Mesothelial cell of epicardium (in vitro differentiated cells): Measurements from ENCODE around the gene NINL. TPM values are rescaled to one million over a fixed set of nuclear protein-coding genes. Genes with fewer than 3 reads are reported as not detected.
A peak's percentile ranks its signal among the peaks of the same experiment; 100 is the strongest.
"Not testable (repeated sequence)": the region's sequence is repeated elsewhere in the genome, so short reads cannot be mapped to it uniquely, and the experiment has no call there.

Experiments used
- DNase-seq, 2 experiments: peaks; one replicate each; pipeline ENCODE4 v3.0.0; 2021; ENCODE audit warnings: low spot score in 2 of 2; ENCODE audit not compliant: unreplicated experiment in 2 of 2
- H3K27ac Mint-ChIP-seq: 2 replicates; pipeline ENCODE4 v1.8.0; 2021; ENCODE audit warnings: mixed read lengths
- H3K27me3 Mint-ChIP-seq: 2 replicates; pipeline ENCODE4 v1.8.0; 2021; ENCODE audit warnings: low read depth, mixed read lengths
- H3K36me3 Mint-ChIP-seq: 2 replicates; pipeline ENCODE4 v1.8.0; 2021; ENCODE audit warnings: mixed read lengths
- H3K4me1 Mint-ChIP-seq: 2 replicates; pipeline ENCODE4 v1.8.0; 2021; ENCODE audit warnings: mixed read lengths
- H3K4me3 Mint-ChIP-seq: 2 replicates; pipeline ENCODE4 v1.8.0; 2021; ENCODE audit warnings: mild to moderate bottlenecking, moderate library complexity, mixed read lengths
- H3K9me3 Mint-ChIP-seq: 2 replicates; pipeline ENCODE4 v1.8.0; 2021; ENCODE audit warnings: mixed read lengths
- CTCF ChIP-seq: fragments of 200-600 bp; sonication (generic); IDR thresholded peaks from one replicate; pipeline ENCODE4 v1.5.0; 2021; ENCODE audit warnings: antibody characterized with exemption; ENCODE audit not compliant: unreplicated experiment
- total RNA-seq: library from RNA; stranded (reverse); gene quantifications from 3 replicates; pipeline ENCODE4 v1.2.1, GENCODE V29; 2021

Gene NINL
- total RNA-seq, 1 donor from 2014 or later: 85.9 TPM

GRCh38 chr20:25586877-25587276 is 1.5 kb upstream of the NINL start:
- Mint-ChIP-seq H3K27ac (no peak overlapping the region), H3K9me3 (no peaks in the 10 kb centered on the region), H3K36me3 (no peaks in the 10 kb centered on the region), H3K27me3 (no peaks in the 10 kb centered on the region), H3K4me3 (no peak overlapping the region), H3K4me1 (peaks cover 23% of the 10 kb centered on the region)
- TF ChIP-seq CTCF: no peak
- no peak for DNase-seq

- H3K27ac Mint-ChIP-seq: peak overlapping the region; percentile 67
- H3K9me3 Mint-ChIP-seq, DNase-seq, H3K36me3 Mint-ChIP-seq, H3K27me3 Mint-ChIP-seq: not testable (repeated sequence)
- peaks cover 45% of the 10 kb centered on the region for H3K4me1 Mint-ChIP-seq
- H3K4me3 Mint-ChIP-seq: peak overlapping the region; percentile 88
Observed at GRCh38 chr20:25583607-25584006, 1.7 kb downstream of the NINL start.

GRCh38 chr20:25580711-25581110 is 4.6 kb downstream of the NINL start:
- Mint-ChIP-seq H3K27me3 (no peaks in the 10 kb centered on the region), H3K9me3 (no peaks in the 10 kb centered on the region), H3K36me3 (peaks cover 10% of the 10 kb centered on the region), H3K4me3 (no peak overlapping the region), H3K4me1 (peaks cover 47% of the 10 kb centered on the region), H3K27ac (peak overlapping the region; percentile 14)
- no peak for DNase-seq
- TF ChIP-seq CTCF: no peak

GRCh38 chr20:25579081-25579770 is 6.1 kb downstream of the NINL start:
- Mint-ChIP-seq H3K4me3 (no peak overlapping the region), H3K27me3 (no peaks in the 10 kb centered on the region), H3K9me3 (no peaks in the 10 kb centered on the region), H3K36me3 (peaks cover 15% of the 10 kb centered on the region), H3K27ac (peak overlapping the region; percentile 76), H3K4me1 (peaks cover 47% of the 10 kb centered on the region)
- no peak for DNase-seq
- no peak for TF ChIP-seq CTCF

- Mint-ChIP-seq H3K27me3 (no peaks in the 10 kb centered on the region), H3K36me3 (peaks cover 29% of the 10 kb centered on the region), H3K4me1 (peaks cover 45% of the 10 kb centered on the region), H3K9me3 (no peaks in the 10 kb centered on the region), H3K4me3 (no peak overlapping the region), H3K27ac (no peak overlapping the region)
- no peak for DNase-seq
- TF ChIP-seq CTCF: no peak
Observed at GRCh38 chr20:25576783-25577530, 8.4 kb downstream of the NINL start.

- Mint-ChIP-seq H3K4me3 (no peak overlapping the region), H3K9me3 (no peaks in the 10 kb centered on the region), H3K27ac (peak overlapping the region; percentile 63), H3K27me3 (no peaks in the 10 kb centered on the region), H3K36me3 (peaks cover 32% of the 10 kb centered on the region), H3K4me1 (peaks cover 33% of the 10 kb centered on the region)
- DNase-seq: no peak
- no peak for TF ChIP-seq CTCF
Observed at GRCh38 chr20:25574411-25574810, 10.9 kb downstream of the NINL start.
